ENCODE results near the gene SLC26A1. TPM values are rescaled to one million over a fixed set of nuclear protein-coding genes. Genes with fewer than 3 reads are reported as not detected.
"Not testable (repeated sequence)": the region's sequence is repeated elsewhere in the genome, so short reads cannot be mapped to it uniquely, and the experiment has no call there.

Gene SLC26A1
- total RNA-seq, 1 experiment from 2014 or later: 0.13 TPM

- no peak for DNase-seq (ENCODE audit: low read depth)
These were observed 6.8 kb downstream of the SLC26A1 start for GRCh38 chr4:986428-986878.

DNA sequence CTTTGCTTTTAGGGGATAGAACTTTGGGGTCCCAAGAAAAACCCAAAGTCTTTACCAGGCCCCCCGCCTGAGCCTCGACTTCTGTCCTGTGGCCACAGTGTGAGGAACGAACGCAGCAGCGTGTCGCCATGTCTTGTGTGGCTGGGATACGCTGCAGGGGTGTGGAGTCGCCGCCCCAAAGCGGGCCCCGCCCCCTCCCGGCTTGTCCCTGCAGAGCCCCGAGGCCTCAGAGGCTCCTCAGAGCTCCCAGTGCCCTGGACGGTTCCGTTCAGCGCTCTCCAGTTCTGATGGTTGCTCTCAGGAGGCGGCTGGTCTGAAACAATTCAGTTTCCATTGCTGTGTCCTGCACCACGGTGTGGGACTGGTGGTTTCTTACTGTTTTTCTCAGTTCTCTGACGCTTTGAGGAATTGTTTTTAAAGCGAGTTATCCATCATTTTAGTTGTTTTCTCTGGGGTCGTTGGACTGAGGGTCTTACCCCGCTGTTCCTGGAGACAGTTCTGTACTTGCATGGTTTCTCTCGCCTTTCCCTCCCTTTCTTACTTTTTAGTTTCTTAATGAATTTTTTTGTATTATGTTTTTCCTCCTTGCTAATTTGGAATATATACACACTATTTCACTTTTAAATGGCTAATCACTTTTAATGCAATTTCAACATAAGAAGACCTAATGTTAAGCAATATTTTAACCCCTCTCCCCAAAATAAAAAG is 7.9 kb downstream of the SLC26A1 start:
- DNase-seq (ENCODE audit: low read depth): no peak

DNA sequence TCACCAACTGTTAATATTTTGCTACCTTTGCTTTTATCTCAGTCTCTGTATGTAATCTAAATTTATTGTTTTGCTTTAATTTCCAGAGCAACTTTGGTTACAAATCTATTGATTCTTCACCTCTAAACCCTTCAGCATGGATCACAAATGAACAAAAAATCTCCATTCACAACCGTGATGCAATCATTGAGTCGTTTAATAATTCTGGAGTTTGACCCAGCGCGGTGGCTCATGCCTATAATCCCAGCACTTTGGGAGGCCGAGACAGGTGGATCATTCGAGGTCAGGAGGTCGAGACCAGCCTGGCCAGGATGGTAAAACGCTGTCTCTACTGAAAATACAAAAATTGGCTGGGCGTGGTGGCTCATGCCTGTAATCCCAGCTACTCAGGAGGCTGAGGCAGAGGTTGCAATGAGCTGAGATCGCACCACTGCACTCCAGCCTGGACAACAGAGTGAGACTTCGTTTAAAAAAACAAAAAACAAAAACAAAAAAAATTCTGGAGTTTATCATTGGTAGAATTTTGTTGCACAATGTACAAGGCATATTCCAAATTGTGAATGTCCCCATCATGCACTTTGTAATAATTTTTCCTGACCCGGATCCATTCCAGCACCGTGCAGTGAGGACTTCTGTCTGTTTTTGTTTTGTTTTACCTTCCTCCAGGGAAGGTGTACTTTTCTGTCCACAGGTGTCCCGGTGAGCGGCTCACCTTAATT is 8.7 kb downstream of the SLC26A1 start:
- no peak for DNase-seq (ENCODE audit: low read depth)

DNA sequence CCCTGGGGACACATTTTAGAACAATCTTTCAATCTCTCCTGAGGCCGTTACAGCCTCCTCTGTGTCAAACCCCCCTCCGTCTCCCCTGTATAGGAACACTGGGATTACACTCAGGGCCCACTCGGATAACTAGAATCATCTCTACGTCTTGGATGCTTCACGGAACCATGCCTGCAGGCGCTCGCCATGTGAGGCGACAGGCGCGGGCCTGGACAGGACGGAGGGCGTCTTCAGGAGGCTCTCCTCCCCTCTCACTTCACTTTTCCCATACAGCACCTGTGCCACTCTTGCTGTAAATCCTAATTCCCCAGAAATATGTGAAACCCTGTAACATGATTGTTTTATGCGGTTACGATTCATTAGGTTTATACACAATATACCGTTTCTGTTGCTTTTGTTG is 10.4 kb downstream of the SLC26A1 start:
- no peak for DNase-seq (ENCODE audit: low read depth)

DNA sequence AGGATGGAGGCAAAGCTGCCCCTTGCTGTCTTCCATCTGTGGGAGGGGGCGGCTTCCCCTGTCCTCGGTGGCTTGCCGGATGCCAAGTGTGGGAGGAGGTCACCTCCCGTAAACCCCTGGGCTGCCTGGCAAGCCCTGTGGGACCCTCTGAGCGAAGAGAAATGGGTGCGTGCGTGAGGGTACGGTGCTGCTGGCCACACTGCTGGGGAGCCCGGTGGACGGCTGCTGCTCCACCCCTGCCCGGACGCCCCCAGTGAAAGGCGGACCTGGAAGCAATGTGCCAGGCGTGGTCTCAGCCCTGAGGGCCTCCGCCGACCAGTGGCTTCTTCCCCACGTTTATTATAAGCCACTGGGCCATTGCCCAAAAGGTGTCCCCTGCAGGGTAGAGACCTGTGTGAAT is 10.9 kb downstream of the SLC26A1 start:
- no peak for DNase-seq (ENCODE audit: low read depth)

GRCh38 chr4:978957-979701 is 14.1 kb downstream of the SLC26A1 start:
- DNase-seq (ENCODE audit: low read depth): no peak

DNA sequence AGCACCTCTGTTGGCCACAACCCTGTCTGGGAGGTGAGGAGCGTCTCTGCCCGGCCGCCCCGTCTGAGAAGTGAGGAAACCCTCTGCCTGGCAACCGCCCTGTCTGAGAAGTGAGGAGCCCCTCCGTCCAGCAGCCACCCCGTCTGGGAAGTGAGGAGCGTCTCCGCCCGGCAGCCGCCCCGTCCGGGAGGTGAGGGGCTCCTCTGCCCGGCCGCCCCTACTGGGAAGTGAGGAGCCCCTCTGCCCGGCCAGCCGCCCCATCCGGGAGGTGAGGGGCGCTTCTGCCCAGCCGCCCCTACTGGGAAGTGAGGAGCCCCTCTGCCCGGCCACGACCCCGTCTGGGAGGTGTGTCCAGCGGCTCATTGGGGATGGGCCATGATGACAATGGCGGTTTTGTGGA is 17.2 kb downstream of the SLC26A1 start:
- DNase-seq (ENCODE audit: low read depth): not testable (repeated sequence)

DNA sequence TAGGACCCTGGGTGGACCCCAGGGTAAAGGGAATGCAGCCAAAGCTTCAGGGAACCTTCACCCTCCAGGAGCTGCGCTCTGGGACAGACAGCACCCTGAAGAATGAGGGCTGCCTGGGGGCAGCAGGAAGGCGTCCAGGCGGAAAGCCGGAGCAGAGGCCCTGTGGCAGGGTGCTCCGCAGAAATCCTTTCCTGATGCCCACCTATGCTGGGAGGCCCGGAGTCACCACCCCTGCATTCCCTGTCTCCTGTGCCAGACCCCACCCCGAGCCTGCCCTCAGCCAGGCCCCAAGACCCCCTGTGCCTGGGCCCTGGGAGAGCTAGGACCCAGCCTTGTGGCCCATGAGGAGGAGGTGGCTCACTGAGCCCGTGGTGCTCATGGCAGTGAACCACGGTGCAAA is 18.5 kb downstream of the SLC26A1 start:
- DNase-seq (ENCODE audit: low read depth): no peak

DNA sequence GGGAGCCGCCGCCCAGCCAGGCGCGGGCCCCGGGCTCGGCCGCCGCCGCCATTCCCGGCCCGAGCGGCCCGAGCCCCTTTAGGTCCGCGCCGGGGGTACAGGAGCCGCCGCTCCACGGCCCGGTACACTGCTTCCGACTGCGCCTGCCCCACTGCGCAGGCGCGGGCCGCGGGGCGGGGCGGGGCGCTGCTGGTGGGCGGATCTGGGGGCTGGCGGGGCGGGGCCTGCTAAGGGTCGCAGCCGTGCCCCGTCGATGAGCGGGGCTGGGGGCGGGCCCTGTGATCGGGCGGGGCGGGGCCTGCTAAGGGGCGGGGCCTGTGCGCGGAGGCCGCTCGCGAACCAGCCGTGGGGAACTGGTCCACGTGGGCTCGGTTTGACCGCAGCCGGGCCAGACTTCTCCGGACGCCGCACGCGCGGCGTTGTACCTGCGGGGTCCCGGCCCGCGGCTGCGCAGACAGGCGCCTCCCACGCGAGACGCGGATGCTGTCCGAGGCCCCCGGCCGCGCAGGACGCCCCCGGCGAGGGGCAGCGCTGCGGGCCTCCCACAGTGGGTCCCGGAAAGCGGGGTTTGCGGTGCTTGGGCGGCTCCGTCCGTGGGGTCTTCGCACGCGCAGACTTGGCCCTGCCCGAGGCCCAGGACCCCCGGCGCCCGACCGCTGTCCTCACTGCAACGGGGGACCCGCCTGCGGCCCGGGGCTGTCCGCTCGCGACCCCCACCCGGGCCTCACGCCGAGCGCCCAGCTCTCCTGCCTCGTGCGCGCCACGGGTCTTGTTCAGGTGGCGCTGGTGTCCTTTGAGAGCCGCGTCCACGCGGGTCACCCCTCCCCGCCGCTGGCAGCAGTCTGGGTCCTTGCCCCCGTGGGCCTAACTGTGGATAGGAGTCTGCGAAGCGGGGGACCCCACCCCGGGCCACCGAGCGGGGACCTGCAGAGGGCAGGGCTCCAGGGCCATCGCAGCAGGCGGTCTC is 19.5 kb downstream of the SLC26A1 start, which contains the start of gene DGKQ:
Gene DGKQ, minus strand, starts transcription at position 139 of the 967 bp plus-strand sequence. Its CDS starts 87 bp downstream, at position 52.
- DNase-seq (ENCODE audit: low read depth): no peak

DNA sequence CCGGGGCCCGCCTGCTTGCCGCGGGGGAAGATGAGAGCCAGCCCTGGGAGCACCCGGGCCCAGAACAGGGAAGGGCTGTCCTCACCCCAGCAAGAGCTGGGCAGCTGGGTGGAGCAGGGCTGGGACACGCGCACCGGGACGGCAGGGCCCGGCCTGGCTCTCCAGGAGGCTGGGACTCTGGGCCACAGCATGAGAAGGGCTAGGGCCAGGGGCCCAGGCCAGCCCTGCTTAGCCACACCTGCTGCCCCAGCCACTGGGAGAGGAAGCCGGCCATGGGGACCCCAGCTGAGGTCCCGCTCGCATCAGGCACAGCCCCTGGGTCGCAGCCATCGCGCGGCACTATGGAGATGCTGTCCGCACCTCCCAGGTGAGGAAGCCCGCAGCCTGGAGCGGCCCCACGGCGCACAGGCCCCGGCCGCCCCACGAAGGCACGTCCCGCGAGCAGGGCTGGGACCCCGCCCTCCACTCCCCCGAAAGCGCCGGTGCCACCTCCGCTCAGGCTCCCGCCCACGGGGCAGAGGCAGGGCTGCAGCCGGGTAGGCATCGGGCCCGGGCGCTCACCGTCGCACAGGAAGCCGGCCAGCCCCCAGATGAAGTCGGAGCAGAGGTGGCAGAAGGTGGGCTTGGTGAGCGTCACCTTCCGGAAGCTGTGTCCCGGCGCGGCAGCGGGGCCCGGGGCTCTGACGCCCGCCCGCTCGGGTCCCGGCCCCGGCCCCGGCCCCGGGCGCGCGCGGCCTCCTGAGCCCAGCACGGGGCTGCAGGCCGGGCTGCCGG is 20.4 kb downstream of the SLC26A1 start:
- no peak for DNase-seq (ENCODE audit: low read depth)

DNA sequence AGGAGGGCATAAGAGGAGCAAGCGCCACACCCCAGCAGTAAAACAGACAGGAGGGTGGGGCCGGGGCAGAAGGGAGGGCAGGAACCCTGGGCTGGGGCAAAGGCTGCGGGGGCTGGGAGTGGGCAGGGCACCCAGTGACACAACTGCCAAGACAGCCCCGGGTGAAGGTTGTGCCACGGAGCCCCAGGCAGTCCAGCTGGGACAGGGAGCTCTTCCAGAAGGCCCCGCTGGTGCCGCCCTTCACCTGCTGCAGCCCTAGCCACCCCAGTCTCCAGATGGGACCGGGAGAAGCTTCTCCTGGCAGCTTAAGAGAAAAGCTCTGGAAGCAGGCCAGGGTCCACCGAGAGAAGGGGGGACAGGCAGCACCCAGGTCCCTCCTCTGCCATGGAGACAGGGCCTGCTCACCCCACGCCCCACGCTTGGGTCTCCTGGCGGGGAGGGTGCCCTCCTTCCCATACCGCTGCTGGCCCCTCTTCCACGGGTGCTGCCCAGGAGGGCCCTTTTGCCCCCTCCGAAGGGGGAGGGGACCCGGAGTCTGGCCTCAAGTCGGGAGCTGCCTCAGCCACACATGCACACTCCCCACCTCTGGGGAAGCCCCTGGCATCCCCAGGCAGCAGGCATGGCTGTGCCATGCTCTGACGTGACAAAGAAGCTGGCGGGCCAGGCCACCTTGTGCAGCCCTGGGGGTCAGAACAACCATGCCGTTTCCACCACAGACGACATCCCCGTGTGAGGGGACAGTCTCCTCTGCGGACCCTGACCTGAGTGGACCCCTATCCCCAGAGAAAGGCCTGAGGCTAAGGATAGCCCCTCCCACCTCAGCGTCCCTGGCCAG is 21.3 kb downstream of the SLC26A1 start:
- no peak for DNase-seq (ENCODE audit: low read depth)

DNA sequence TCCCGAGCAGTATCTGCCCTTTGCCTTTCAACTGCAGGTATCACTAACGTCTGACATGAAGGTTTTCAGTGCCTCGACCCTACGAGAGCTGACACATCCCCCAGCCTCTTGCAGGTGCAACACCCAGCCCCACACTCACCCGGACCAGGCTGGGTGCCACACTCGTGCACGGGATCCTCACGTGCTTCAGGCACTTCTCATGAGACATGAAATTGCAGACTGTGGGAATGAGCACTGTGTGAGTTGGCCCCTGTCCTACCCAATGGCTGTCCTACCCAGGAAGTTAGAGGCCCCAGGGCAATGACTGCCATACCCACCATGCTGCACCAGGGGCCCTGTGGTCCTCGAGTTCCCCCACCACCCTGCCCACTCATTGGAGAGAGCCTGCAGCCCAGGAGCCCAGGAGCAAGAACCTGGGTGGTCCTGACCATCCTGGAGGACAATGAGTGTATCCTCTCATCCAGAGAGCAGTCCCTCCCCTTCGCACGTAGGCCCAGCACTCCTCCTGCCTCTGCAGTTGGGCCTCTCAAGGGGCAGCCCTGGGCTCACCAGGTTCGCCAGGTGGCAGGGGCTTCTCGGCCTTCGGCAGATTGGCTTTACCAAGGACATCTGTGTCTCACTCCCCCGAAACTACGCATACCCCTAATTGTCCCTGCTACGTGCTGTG is 22.2 kb downstream of the SLC26A1 start:
- no peak for DNase-seq (ENCODE audit: low read depth)

GRCh38 chr4:970046-970745 is 23.0 kb downstream of the SLC26A1 start:
- DNase-seq (ENCODE audit: low read depth): no peak

- DNase-seq (ENCODE audit: low read depth): no peak
These were observed 24.4 kb downstream of the SLC26A1 start for GRCh38 chr4:968621-969394.

- DNase-seq (ENCODE audit: low read depth): no peak
These were observed 25.0 kb downstream of the SLC26A1 start for GRCh38 chr4:968221-968620.

GRCh38 chr4:967113-968104 is 25.8 kb downstream of the SLC26A1 start:
- DNase-seq (ENCODE audit: low read depth): no peak
